GM18868 (cell line): Measurements from ENCODE around the gene CCDC185.

Experiments used
- ATAC-seq: cut with Tn5 transposase; IDR thresholded peaks from one replicate; pipeline ENCODE4 v1.9.1; 2021; ENCODE audit warnings: mild to moderate bottlenecking, moderate library complexity; ENCODE audit not compliant: unreplicated experiment

Gene CCDC185

DNA sequence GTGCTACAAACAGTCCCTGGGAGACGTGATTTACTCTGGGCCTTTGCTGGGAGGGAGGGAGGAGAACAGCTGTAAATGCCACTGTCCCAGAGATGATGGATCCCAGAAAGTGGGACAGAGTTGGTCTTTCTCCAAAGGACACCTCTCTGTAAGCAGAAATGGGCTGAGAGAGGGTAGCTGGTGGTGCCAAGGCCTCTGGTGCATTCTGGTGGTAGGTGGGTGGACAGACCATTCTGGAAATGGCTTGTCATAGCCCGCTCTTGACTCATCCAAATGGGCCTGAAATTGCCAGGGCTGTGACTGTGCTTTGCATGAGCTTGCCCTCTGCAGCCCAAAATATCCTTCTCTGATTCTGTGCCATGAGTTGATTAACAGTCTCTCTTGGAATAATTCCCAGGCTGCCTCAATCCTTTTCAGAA, 36.1 kb downstream of the CCDC185 start:
- no peak for ATAC-seq

DNA sequence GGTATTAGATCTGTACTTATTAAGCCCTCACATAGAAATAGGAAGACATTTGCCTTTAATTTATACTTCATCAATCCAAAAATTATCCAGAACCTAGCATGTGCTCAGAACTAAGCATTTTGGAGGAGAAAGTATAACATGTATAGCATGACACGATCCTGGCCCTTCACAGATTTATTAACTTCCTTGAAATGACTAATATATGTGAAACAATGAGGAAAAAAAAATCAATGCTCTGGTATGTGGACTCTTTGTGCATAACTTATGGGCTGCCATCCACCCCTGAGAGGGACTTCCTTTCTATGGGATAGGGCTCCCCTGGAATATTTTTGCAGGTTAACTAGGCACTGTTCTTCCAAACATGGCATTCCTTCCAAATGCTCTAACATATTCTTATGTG, 36.6 kb downstream of the CCDC185 start:
- no peak for ATAC-seq

DNA sequence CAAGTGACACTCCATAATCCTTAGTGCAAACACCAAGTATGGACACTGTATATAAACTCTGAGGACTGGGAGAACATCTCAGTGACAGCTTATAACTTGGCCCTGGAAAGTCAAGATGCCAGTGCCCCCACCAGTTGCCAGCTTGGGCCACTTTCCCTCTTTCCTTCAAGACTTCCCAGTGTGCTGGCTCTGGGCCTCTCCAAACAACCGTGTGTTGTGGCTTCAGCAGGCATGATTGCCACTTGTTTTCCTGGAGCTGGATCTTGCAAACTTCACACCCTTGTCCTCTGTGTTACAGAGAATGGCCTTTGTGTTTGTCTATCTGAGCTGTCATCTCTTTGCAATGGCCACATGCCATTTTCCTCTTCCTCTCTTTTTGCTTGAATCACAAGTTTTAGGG, 37.0 kb downstream of the CCDC185 start:
- no peak for ATAC-seq

DNA sequence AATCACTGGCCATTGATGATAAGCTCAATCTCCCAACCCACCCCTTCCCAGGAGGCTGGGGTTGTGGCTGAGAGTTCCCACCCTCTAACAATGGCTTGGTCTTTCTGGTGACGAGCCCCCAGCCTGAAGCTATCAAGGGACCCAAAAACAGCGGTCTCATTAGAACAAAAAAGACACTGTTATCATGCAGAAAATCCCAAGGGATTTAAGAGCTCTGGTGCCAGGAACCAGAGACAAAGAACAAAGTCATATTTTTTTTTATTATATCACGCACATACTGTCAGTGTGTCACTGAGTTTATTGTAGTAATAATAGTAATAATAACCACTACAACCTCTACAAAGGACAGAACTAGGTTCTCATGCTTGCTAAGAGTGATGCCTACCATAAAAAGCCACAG, 43.9 kb downstream of the CCDC185 start:
- ATAC-seq, result no peak

DNA sequence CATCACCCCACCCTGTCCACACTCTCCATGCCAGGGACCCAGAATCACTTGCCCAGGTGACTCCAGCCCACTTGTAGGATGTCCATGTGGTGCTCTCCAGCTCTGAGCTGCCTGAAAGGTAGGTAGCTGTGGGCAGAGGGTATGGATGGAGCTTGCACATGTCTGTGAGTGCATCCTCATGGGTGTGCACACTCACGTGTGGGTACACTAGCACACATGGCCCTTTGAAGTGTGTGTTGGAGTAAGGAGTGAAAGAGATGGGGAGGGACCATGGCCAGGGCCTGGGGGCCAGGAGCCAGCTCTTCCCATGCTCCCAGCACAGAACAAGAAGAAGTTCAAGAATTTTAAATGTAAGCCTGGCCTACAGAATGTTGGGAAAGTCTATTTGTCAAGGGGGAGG, 50.2 kb downstream of the CCDC185 start:
- ATAC-seq, result no peak

DNA sequence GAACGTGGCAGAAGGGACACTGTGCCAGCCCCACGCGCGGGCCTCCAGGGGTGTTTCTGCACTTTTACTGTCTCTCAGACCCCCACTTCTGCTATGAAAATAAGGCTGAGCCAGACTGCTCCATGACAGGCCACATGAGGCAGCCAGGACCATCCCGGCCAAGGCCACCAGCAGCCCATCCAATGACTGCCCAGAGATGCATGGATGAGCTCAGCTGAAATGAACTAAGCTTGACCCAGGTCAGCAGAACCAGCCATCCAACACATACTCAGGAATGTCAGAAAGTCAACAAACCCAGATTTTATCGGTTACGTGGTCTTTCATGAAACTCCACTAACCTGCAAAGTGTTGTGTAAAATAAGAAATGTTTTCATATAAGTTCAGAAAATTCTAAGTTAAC, 51.2 kb downstream of the CCDC185 start:
- ATAC-seq, result no peak
